WTC11 (cell line): ENCODE measurements around the gene SERPINB6. TPM values are rescaled to one million over a fixed set of nuclear protein-coding genes. Genes with fewer than 3 reads are reported as not detected.

ENCODE experiments used
- ATAC-seq: fragments of 200-7000 bp; cut with Tn5 transposase; 2 replicates; pipeline ENCODE4 v1.10.0; 2021; ENCODE audit warnings: mild to moderate bottlenecking, moderate library complexity
- CTCF ChIA-PET: fragments of 300-600 bp; sonication (Branson Sonifier 250); formaldehyde crosslinking; loops from one replicate; lab custom pipeline; 2021; ENCODE audit warnings: antibody characterized with exemption; lab: Charles Lee
- POLR2A ChIA-PET: fragments of 350-600 bp; sonication (Branson Sonifier 250); formaldehyde crosslinking; loops from one replicate; lab custom pipeline; 2021; ENCODE audit warnings: antibody characterized with exemption; lab: Charles Lee
- DNase-seq: peaks from one replicate; pipeline ENCODE4 v3.0.0; 2021; ENCODE audit warnings: low spot score
- H3K27ac Mint-ChIP-seq: 2 replicates; pipeline ENCODE4 v1.8.0; 2021; ENCODE audit warnings: mixed read lengths
- H3K27me3 Mint-ChIP-seq: 2 replicates; pipeline ENCODE4 v1.8.0; 2021; ENCODE audit warnings: low read depth, mild to moderate bottlenecking, moderate library complexity, mixed read lengths
- H3K36me3 Mint-ChIP-seq: 2 replicates; pipeline ENCODE4 v1.8.0; 2021; ENCODE audit warnings: mixed read lengths
- H3K4me1 Mint-ChIP-seq: 2 replicates; pipeline ENCODE4 v1.8.0; 2022; ENCODE audit warnings: mixed read lengths
- H3K4me3 Mint-ChIP-seq: 2 replicates; pipeline ENCODE4 v1.8.0; 2021; ENCODE audit warnings: mild to moderate bottlenecking, moderate library complexity, mixed read lengths
- H3K9me3 Mint-ChIP-seq: 2 replicates; pipeline ENCODE4 v1.8.0; 2021; ENCODE audit warnings: mixed read lengths
- FOXP1 ChIP-seq: sonication (generic); formaldehyde crosslinking; IDR thresholded peaks from 2 replicates; pipeline ENCODE4 v1.8.0; 2022; ENCODE audit warnings: missing genetic modification reagents, mild to moderate bottlenecking, moderate library complexity, borderline replicate concordance
- NFATC4 ChIP-seq: fragments of 250-450 bp; sonication (Bioruptor Pico); IDR thresholded peaks from 2 replicates; pipeline ENCODE4 v1.9.0; 2021; ENCODE audit warnings: mild to moderate bottlenecking
- NFYB ChIP-seq: sonication (generic); formaldehyde crosslinking; conservative IDR thresholded peaks from 2 replicates; pipeline ENCODE4 v1.8.0; 2022; ENCODE audit warnings: low read depth, missing genetic modification reagents
- ZNF121 ChIP-seq: sonication (generic); formaldehyde crosslinking; IDR thresholded peaks from 2 replicates; pipeline ENCODE4 v1.8.0; 2023; ENCODE audit warnings: missing genetic modification reagents
- total RNA-seq: library from RNA; stranded (reverse); gene quantifications from 3 replicates; pipeline ENCODE4 v1.2.3, GENCODE V29; 2021
- TF ChIP-seq, protein P1 (sequence below): fragments of 250-450 bp; sonication (Bioruptor Pico); IDR thresholded peaks from 2 replicates; pipeline ENCODE4 v1.9.0; 2021; ENCODE audit warnings: mild to moderate bottlenecking
- TF ChIP-seq, protein P2 (sequence below): sonication (generic); formaldehyde crosslinking; conservative IDR thresholded peaks from 2 replicates; pipeline ENCODE4 v1.8.1; 2022; ENCODE audit warnings: mild to moderate bottlenecking, missing genetic modification reagents
- TF ChIP-seq, protein P3 (sequence below): sonication (generic); formaldehyde crosslinking; IDR thresholded peaks from 2 replicates; pipeline ENCODE4 v1.8.1; 2022; ENCODE audit warnings: mild to moderate bottlenecking, missing genetic modification reagents, moderate library complexity, borderline replicate concordance
- TF ChIP-seq, protein P4 (sequence below): sonication (generic); formaldehyde crosslinking; IDR thresholded peaks from 2 replicates; pipeline ENCODE4 v1.8.0; 2023; ENCODE audit warnings: missing genetic modification reagents
- TF ChIP-seq, protein P5 (sequence below): sonication (generic); formaldehyde crosslinking; IDR thresholded peaks from 2 replicates; pipeline ENCODE4 v1.8.1; 2023; ENCODE audit warnings: mild to moderate bottlenecking, missing genetic modification reagents

The SERPINB6 gene
- total RNA-seq, 1 experiment from 2014 or later, result 28.0 TPM

- H3K4me3 Mint-ChIP-seq, result no peak overlapping the region
- H3K36me3 Mint-ChIP-seq, result peaks cover 44% of the 10 kb centered on the region
These were observed 71.8 kb downstream of the SERPINB6 start for GRCh38 chr6:2899596-2899995.

More at GRCh38 chr6:2899596-2899995, 71.8 kb downstream of the SERPINB6 start:
- POLR2A ChIA-PET, result interaction anchor here (0.7 kb wide), 1 partner anchor 90 kb away, joined by 3 read pairs; no protein-coding TSS in a partner anchor
- TF ChIP-seq NFYB (CRISPR knock-in tag) (no peak), NFATC4 (CRISPR knock-in tag) (no peak), ZNF121 (CRISPR knock-in tag) (no peak), FOXP1 (no peak)
- TF ChIP-seq, protein P1, sequence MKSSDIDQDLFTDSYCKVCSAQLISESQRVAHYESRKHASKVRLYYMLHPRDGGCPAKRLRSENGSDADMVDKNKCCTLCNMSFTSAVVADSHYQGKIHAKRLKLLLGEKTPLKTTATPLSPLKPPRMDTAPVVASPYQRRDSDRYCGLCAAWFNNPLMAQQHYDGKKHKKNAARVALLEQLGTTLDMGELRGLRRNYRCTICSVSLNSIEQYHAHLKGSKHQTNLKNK (CRISPR knock-in tag), result no peak
- TF ChIP-seq, protein P2, sequence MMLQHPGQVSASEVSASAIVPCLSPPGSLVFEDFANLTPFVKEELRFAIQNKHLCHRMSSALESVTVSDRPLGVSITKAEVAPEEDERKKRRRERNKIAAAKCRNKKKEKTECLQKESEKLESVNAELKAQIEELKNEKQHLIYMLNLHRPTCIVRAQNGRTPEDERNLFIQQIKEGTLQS, result no peak
- TF ChIP-seq, protein P3, sequence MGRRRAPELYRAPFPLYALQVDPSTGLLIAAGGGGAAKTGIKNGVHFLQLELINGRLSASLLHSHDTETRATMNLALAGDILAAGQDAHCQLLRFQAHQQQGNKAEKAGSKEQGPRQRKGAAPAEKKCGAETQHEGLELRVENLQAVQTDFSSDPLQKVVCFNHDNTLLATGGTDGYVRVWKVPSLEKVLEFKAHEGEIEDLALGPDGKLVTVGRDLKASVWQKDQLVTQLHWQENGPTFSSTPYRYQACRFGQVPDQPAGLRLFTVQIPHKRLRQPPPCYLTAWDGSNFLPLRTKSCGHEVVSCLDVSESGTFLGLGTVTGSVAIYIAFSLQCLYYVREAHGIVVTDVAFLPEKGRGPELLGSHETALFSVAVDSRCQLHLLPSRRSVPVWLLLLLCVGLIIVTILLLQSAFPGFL (CRISPR knock-in tag), result no peak
- TF ChIP-seq, protein P4, sequence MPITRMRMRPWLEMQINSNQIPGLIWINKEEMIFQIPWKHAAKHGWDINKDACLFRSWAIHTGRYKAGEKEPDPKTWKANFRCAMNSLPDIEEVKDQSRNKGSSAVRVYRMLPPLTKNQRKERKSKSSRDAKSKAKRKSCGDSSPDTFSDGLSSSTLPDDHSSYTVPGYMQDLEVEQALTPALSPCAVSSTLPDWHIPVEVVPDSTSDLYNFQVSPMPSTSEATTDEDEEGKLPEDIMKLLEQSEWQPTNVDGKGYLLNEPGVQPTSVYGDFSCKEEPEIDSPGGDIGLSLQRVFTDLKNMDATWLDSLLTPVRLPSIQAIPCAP (CRISPR knock-in tag), result no peak
- TF ChIP-seq, protein P5, sequence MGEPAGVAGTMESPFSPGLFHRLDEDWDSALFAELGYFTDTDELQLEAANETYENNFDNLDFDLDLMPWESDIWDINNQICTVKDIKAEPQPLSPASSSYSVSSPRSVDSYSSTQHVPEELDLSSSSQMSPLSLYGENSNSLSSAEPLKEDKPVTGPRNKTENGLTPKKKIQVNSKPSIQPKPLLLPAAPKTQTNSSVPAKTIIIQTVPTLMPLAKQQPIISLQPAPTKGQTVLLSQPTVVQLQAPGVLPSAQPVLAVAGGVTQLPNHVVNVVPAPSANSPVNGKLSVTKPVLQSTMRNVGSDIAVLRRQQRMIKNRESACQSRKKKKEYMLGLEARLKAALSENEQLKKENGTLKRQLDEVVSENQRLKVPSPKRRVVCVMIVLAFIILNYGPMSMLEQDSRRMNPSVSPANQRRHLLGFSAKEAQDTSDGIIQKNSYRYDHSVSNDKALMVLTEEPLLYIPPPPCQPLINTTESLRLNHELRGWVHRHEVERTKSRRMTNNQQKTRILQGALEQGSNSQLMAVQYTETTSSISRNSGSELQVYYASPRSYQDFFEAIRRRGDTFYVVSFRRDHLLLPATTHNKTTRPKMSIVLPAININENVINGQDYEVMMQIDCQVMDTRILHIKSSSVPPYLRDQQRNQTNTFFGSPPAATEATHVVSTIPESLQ (CRISPR knock-in tag), result no peak
- ATAC-seq (no peak), DNase-seq (no peak)
- no peaks in the 10 kb centered on the region for H3K9me3 Mint-ChIP-seq
- CTCF ChIA-PET, result interaction anchor here (2.5 kb wide), 1 partner anchor 33 kb away, joined by 9 read pairs; no protein-coding TSS in a partner anchor
- no peak overlapping the region for H3K27ac Mint-ChIP-seq
- H3K27me3 Mint-ChIP-seq, result no peaks in the 10 kb centered on the region; the same call in 1 of the 2 replicates
- H3K4me1 Mint-ChIP-seq, result peaks cover 25% of the 10 kb centered on the region

Other genes with a start within 250 kb of the SERPINB6 start
- 0.05 to 0.13 TPM (median 0.11 TPM) in 3 replicates for gene MYLK4, start 220.6 kb downstream of the SERPINB6 start, total RNA-seq
- 33.8 to 36.3 TPM (median 36.2 TPM) in 3 replicates for gene WRNIP1, start 206.2 kb downstream of the SERPINB6 start, total RNA-seq
- gene SERPINB1, start 129.7 kb downstream of the SERPINB6 start, total RNA-seq, result 14.8 to 21.1 TPM (median 16.9 TPM) in 3 replicates
- gene SERPINB9, start 68.3 kb downstream of the SERPINB6 start, total RNA-seq, result 39.5 to 43.7 TPM (median 41.6 TPM) in 3 replicates
- 119 to 152 TPM (median 150 TPM) in 3 replicates for gene NQO2, start 28.3 kb upstream of the SERPINB6 start, total RNA-seq
- gene RIPK1, start 96.9 kb upstream of the SERPINB6 start, total RNA-seq, result 8.7 to 11.8 TPM (median 11.3 TPM) in 3 replicates
- 29.7 to 45.5 TPM (median 43.2 TPM) in 3 replicates for gene BPHL, start 147.1 kb upstream of the SERPINB6 start, total RNA-seq
- gene TUBB2A, start 186.0 kb upstream of the SERPINB6 start, total RNA-seq, result 357 to 403 TPM (median 394 TPM) in 3 replicates